BJ (cell line): ENCODE results near the gene PAMR1. TPM values are rescaled to one million over a fixed set of nuclear protein-coding genes. Genes with fewer than 3 reads are reported as not detected.

ENCODE experiments used
- CTCF ChIA-PET: fragments of 350-600 bp; formaldehyde crosslinking; extraction: SDS; loops from one replicate; lab custom pipeline; 2021; ENCODE audit warnings: antibody characterized with exemption, inconsistent platforms; lab: Yijun Ruan, JAX
- POLR2A ChIA-PET: fragments of 300-600 bp; sonication (Branson Sonifier 250); formaldehyde crosslinking; extraction: SDS; loops from one replicate; lab custom pipeline; 2021; ENCODE audit warnings: antibody characterized with exemption; lab: Charles Lee
- DNase-seq: peaks from one replicate; pipeline ENCODE4 v3.0.0-alpha.2; 2011; ENCODE audit warnings: low read depth
- H3K27me3 ChIP-seq: 2 replicates; pipeline ENCODE4 v1.6.0; 2011; ENCODE audit warnings: low read length; ENCODE audit not compliant: control insufficient read depth, insufficient read depth
- H3K36me3 ChIP-seq: 2 replicates; pipeline ENCODE4 v1.5.1; 2011; ENCODE audit warnings: low read length; ENCODE audit not compliant: control insufficient read depth, insufficient read depth
- H3K4me3 ChIP-seq: 2 replicates; pipeline ENCODE4 v1.5.1; 2011; ENCODE audit warnings: low read depth, mild to moderate bottlenecking, control low read depth, low read length
- polyA plus RNA-seq: library from polyadenylated mRNA; depleted of rRNA; stranded (reverse); fragments of >200 nt; gene quantifications from 2 replicates; pipeline ENCODE4 v1.2.3, GENCODE V29; 2011
- TF ChIP-seq, protein P1 (sequence below): IDR thresholded peaks from 2 replicates; pipeline ENCODE4 v1.5.1; 2011; ENCODE audit warnings: low read depth, mild to moderate bottlenecking, control low read depth, inconsistent platforms, low read length, moderate library complexity; ENCODE audit not compliant: insufficient read depth

PAMR1 gene
- polyA plus RNA-seq, 1 experiment = 131 TPM

DNA sequence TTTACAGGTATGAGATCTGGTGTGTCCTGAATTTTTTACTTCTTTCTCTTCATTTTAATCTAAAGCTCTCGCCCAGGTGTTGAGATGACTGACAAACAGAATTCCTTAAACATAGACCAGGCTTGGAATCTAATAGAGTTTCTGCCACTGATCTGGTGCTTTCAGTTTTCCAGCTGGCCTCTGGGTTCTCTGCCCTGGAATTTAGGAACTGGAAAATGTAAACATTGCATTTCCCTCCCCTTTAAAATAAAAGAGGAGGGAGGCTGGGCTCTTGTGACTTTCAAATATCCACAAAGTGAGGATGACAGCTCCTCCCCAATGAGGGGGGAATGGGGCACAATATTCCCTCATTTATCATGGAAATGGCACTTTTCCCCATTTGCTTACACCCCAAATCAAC, 5.0 kb downstream of the PAMR1 start:
- Histone ChIP-seq H3K4me3 (no peak overlapping the region), H3K27me3 (no peaks in the 10 kb centered on the region), H3K36me3 (no peaks in the 10 kb centered on the region)
- TF ChIP-seq, protein P1, sequence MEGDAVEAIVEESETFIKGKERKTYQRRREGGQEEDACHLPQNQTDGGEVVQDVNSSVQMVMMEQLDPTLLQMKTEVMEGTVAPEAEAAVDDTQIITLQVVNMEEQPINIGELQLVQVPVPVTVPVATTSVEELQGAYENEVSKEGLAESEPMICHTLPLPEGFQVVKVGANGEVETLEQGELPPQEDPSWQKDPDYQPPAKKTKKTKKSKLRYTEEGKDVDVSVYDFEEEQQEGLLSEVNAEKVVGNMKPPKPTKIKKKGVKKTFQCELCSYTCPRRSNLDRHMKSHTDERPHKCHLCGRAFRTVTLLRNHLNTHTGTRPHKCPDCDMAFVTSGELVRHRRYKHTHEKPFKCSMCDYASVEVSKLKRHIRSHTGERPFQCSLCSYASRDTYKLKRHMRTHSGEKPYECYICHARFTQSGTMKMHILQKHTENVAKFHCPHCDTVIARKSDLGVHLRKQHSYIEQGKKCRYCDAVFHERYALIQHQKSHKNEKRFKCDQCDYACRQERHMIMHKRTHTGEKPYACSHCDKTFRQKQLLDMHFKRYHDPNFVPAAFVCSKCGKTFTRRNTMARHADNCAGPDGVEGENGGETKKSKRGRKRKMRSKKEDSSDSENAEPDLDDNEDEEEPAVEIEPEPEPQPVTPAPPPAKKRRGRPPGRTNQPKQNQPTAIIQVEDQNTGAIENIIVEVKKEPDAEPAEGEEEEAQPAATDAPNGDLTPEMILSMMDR = no peak
- CTCF ChIA-PET = interaction anchor here (0.7 to 1.1 kb wide), 3 partner anchors 8 to 36 kb away, joined by 3 read pairs; no protein-coding TSS in a partner anchor
- POLR2A ChIA-PET = no interaction called here
- DNase-seq = no peak

- Histone ChIP-seq H3K27me3 (no peaks in the 10 kb centered on the region), H3K4me3 (no peak overlapping the region), H3K36me3 (no peaks in the 10 kb centered on the region; the same call in 1 of the 2 replicates)
- CTCF ChIA-PET = interaction anchor here (2.0 kb wide), 1 partner anchor 97 kb away, joined by 4 read pairs; no protein-coding TSS in a partner anchor
- POLR2A ChIA-PET = no interaction called here
- TF ChIP-seq, protein P1 = no peak
- DNase-seq = no peak
Observed at GRCh38 chr11:35518766-35519165, 6.7 kb downstream of the PAMR1 start.

DNA sequence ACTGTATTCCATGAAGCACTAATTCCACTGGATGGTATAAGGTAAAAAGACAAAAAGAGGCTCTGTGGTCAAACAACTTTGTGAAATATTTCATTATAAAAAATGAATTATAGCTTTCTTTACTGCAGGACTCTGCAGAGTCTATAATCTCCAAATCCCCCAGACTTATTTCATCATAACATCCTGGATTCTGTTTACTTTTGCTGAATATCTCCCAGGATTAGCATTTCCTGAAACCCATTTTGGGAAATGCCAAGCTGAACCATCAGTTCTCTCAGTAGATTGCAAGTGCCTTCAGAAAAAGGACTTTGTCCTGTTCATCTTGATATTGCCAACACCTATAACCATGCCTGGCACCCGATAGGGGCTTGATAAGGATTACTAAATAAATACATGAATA, 7.9 kb downstream of the PAMR1 start:
- no peaks in the 10 kb centered on the region for H3K27me3 ChIP-seq
- ChIA-PET CTCF (interaction anchor here (2.0 kb wide), 1 partner anchor 98 kb away, joined by 4 read pairs; no protein-coding TSS in a partner anchor), POLR2A (no interaction called here)
- TF ChIP-seq, protein P1 = no peak
- H3K36me3 ChIP-seq = no peaks in the 10 kb centered on the region; the same call in 1 of the 2 replicates
- no peak overlapping the region for H3K4me3 ChIP-seq
- DNase-seq = no peak

- Histone ChIP-seq H3K4me3 (no peak overlapping the region), H3K27me3 (no peaks in the 10 kb centered on the region), H3K36me3 (no peaks in the 10 kb centered on the region; the same call in 1 of the 2 replicates)
- POLR2A ChIA-PET = no interaction called here
- DNase-seq = no peak
- CTCF ChIA-PET = no interaction called here
- TF ChIP-seq, protein P1 = no peak
Observed at GRCh38 chr11:35516403-35516802, 9.0 kb downstream of the PAMR1 start.

- POLR2A ChIA-PET = interaction anchor here (0.6 kb wide), 1 partner anchor 287 kb away, joined by 6 read pairs; no protein-coding TSS in a partner anchor
- CTCF ChIA-PET = interaction anchor here (0.7 to 1.9 kb wide), 3 partner anchors 15 to 283 kb away, joined by 3 to 5 read pairs (median 3); no protein-coding TSS in a partner anchor
- Histone ChIP-seq H3K4me3 (no peak overlapping the region), H3K36me3 (no peaks in the 10 kb centered on the region; the same call in 1 of the 2 replicates), H3K27me3 (no peaks in the 10 kb centered on the region)
- TF ChIP-seq, protein P1 = no peak
- DNase-seq = peak; percentile 33
Observed at GRCh38 chr11:35515224-35515623, 10.2 kb downstream of the PAMR1 start.
